Astrocyte of the cerebellum (primary cell): ENCODE data around the gene CGREF1.

Experiments
- DNase-seq: peaks from one replicate; pipeline ENCODE4 v3.0.0-alpha.2; 2011; ENCODE audit warnings: low read depth
- H3K4me3 ChIP-seq: 2 replicates; pipeline ENCODE4 v1.5.1; 2011; ENCODE audit warnings: mild to moderate bottlenecking, low read depth, low read length, moderate library complexity
- CTCF ChIP-seq: IDR thresholded peaks from 2 replicates; pipeline ENCODE4 v1.5.1; 2012; ENCODE audit warnings: low read length, low read depth, moderate library complexity, mild to moderate bottlenecking; ENCODE audit errors: missing control alignments
- in situ Hi-C: cut with HindIII; loops from 2 replicates; pipeline ENCODE4 v1.10.0; 2017; ENCODE audit warnings: low sequenced_read_pairs

The CGREF1 gene

GRCh38 chr2:27138111-27138510 lies 19.2 kb upstream of the CGREF1 start:
- no peak for TF ChIP-seq CTCF
- H3K4me3 ChIP-seq, result no peak overlapping the region
- in situ Hi-C loops, result no loop called here
- DNase-seq, result no peak

DNA sequence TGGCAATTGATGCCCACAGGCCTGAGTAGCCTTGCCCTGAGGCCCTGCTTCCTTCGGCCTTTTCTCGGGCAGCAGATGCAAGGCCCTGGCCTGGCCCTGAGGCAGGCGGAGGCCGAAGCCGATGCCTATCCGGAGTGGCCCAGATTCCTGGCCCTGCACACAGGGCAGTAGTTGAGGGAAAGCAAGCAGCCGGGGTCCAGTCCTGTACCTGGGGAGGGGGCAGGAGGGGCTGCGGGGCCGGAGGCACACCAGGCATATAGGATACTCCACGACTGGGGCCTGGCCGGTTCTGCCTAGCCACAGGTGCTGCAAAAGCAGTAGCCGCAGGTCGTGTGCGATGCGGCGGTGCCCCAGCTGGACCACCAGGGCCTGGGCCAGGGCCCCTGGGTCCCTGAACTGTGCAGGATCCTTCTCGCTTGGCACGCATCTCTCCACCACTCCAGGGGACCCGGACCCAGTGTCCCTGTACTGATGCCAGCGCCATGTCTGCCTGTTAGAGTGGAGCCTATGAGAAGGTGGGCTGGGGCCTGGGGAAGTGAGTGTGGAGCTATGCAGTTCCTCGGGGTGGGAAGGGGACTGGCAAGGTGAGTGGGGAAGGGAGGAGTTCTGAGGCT lies 18.5 kb upstream of the CGREF1 start:
- in situ Hi-C loops, result no loop called here
- no peak overlapping the region for H3K4me3 ChIP-seq
- DNase-seq, result no peak
- TF ChIP-seq CTCF, result no peak

DNA sequence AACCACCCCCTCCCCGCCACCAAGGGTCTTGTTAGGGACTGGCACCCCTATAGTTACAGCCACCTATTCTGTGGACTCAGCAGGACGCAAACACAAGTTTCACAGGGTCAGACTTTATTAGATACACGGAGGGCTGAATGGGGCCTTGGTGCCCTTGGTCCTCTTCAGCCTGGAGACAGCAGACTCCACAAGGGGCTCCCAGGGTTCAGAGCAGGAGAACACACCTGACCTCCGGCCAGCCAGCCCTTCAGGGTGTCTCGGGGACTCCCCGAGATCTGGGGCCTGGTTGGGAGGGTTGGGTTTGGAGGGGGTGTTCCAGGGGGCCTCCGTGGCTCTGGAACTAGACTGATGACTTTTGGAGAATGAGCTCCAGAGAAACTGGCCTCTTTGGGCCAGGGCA lies 17.8 kb upstream of the CGREF1 start:
- H3K4me3 ChIP-seq, result no peak overlapping the region
- TF ChIP-seq CTCF, result no peak
- no peak for DNase-seq
- in situ Hi-C loops, result no loop called here

DNA sequence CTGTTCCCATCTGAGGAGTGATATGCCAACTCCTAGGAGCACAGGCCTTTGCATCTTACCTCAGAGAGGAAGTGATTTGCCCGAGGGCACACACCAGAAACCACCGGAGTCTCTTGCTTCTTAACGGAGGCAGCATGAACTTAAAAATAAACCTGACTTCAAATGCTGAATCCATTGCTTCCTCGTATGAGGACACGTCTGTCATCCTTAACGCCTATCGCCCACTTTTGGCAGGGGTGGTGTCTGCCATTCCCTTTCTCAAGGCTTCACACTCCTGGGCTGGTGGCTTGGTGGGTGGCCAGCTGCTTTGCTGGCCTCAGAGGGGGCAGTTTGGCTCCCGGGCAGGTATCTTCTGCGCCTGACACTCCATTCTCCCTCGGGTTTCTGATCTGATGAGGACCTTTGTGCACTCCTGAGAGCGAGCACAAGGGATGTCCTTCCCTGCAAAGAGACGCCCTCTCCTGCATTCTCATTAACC lies 16.6 kb upstream of the CGREF1 start:
- DNase-seq, result no peak
- no peak overlapping the region for H3K4me3 ChIP-seq
- in situ Hi-C loops, result no loop called here
- TF ChIP-seq CTCF, result no peak

GRCh38 chr2:27134781-27135477 lies 16.0 kb upstream of the CGREF1 start:
- no peak for TF ChIP-seq CTCF
- in situ Hi-C loops, result no loop called here
- DNase-seq, result no peak
- peak overlapping the region; percentile 92 for H3K4me3 ChIP-seq

- TF ChIP-seq CTCF, result peak; percentile 62
- in situ Hi-C loops, result no loop called here
- H3K4me3 ChIP-seq, result peak within 1 kb of the TSS; percentile 92
- peak; percentile 85 for DNase-seq
Measured at GRCh38 chr2:27133905-27134780, 15.2 kb upstream of the CGREF1 start, which contains the start of gene PREB. PREB (minus strand) TSS chr2:27134636; CDS start chr2:27134421, 215 bp downstream.
